ENCODE results near the gene TOR1A.
"Not testable (repeated sequence)": the region's sequence is repeated elsewhere in the genome, so short reads cannot be mapped to it uniquely, and the experiment has no call there.

TOR1A gene

GRCh38 chr9:129794549-129794948 is 29.4 kb downstream of the TOR1A start:
- no peak for DNase-seq
- intact Hi-C loops (cut with DNase I): no loop called here

- no peak for DNase-seq
- intact Hi-C loops (cut with DNase I): no loop called here
Observed at GRCh38 chr9:129786481-129786880, 37.5 kb downstream of the TOR1A start.

GRCh38 chr9:129785866-129786265 is 38.1 kb downstream of the TOR1A start:
- no peak for DNase-seq
- intact Hi-C loops (cut with DNase I): no loop called here

GRCh38 chr9:129784970-129785369 is 39.0 kb downstream of the TOR1A start:
- intact Hi-C loops (cut with DNase I): loop anchor here (5.0 kb wide), 2 partner anchors 143 to 648 kb away; partner anchors contain the start of gene ASB6
- DNase-seq: not testable (repeated sequence)

- intact Hi-C loops (cut with DNase I): loop anchor here (1.0 to 5.0 kb wide), 3 partner anchors 46 to 646 kb away; partner anchors contain the start of gene ASB6
- peak; percentile 33 to 93 (median 70) for DNase-seq
Observed at GRCh38 chr9:129783516-129784361, 40.2 kb downstream of the TOR1A start.

- intact Hi-C loops (cut with DNase I): loop anchor here (5.0 kb wide), 2 partner anchors 140 to 645 kb away; partner anchors contain the start of gene ASB6
- DNase-seq: no peak
Observed at GRCh38 chr9:129781981-129782380, 42.0 kb downstream of the TOR1A start.

- intact Hi-C loops (cut with DNase I): loop anchor here (5.0 kb wide), 2 partner anchors 139 to 644 kb away; partner anchors contain the start of gene ASB6
- DNase-seq: no peak
Observed at GRCh38 chr9:129781131-129781530, 42.8 kb downstream of the TOR1A start.

- intact Hi-C loops (cut with DNase I): loop anchor here (5.0 kb wide), 2 partner anchors 137 to 642 kb away; partner anchors contain the start of gene ASB6
- no peak for DNase-seq
Observed at GRCh38 chr9:129779560-129780190, 44.3 kb downstream of the TOR1A start.

GRCh38 chr9:129778469-129778868 is 45.5 kb downstream of the TOR1A start:
- intact Hi-C loops (cut with DNase I): no loop called here
- no peak for DNase-seq

GRCh38 chr9:129777769-129778130 is 46.2 kb downstream of the TOR1A start:
- intact Hi-C loops (cut with DNase I): no loop called here
- DNase-seq: no peak

- intact Hi-C loops (cut with DNase I): no loop called here
- DNase-seq: peak; percentile 27 to 94 (median 60)
Observed at GRCh38 chr9:129776938-129777768, 46.8 kb downstream of the TOR1A start.

- intact Hi-C loops (cut with DNase I): no loop called here
- no peak for DNase-seq
Observed at GRCh38 chr9:129776566-129776937, 47.4 kb downstream of the TOR1A start.

GRCh38 chr9:129776096-129776495 is 47.8 kb downstream of the TOR1A start:
- intact Hi-C loops (cut with DNase I); DNase-seq: not testable (repeated sequence)

GRCh38 chr9:129775448-129775798 is 48.5 kb downstream of the TOR1A start:
- DNase-seq: no peak
- intact Hi-C loops (cut with DNase I): no loop called here

GRCh38 chr9:129774791-129775447 is 49.0 kb downstream of the TOR1A start:
- intact Hi-C loops (cut with DNase I): no loop called here
- DNase-seq: no peak

- no peak for DNase-seq
- intact Hi-C loops (cut with DNase I): no loop called here
Observed at GRCh38 chr9:129773262-129774048, 50.5 kb downstream of the TOR1A start.

GRCh38 chr9:129770741-129771140 is 53.2 kb downstream of the TOR1A start:
- no peak for DNase-seq
- intact Hi-C loops (cut with DNase I): no loop called here

GRCh38 chr9:129769669-129770068 is 54.3 kb downstream of the TOR1A start:
- intact Hi-C loops (cut with DNase I): no loop called here

GRCh38 chr9:129768486-129768885 is 55.5 kb downstream of the TOR1A start:
- DNase-seq: no peak
- intact Hi-C loops (cut with DNase I): no loop called here

More at GRCh38 chr9:129769669-129770068, 54.3 kb downstream of the TOR1A start:
- DNase-seq: no peak

All from posterior cingulate gyrus (tissue), 11 donors.